ENCODE data around the gene NFKBIA. TPM values are rescaled to one million over a fixed set of nuclear protein-coding genes. Genes with fewer than 3 reads are reported as not detected.
"Not testable (repeated sequence)": the region's sequence is repeated elsewhere in the genome, so short reads cannot be mapped to it uniquely, and the experiment has no call there.

NFKBIA gene
- total RNA-seq, 4 donors from 2014 or later = 210 to 873 (median 358) TPM

GRCh38 chr14:35398071-35398584 is 6.4 kb downstream of the NFKBIA start:
- Histone ChIP-seq H3K27ac (peak overlapping the region; percentile 57 to 100 (median 76)), H3K4me1 (peaks cover 6 to 50% (median 21%) of the 10 kb centered on the region in 4 donors), H3K27me3 (no peaks in the 10 kb centered on the region), H3K9me3 (no peaks in the 10 kb centered on the region), H3K4me3 (no peak overlapping the region), H3K36me3 (peaks cover 5 to 39% (median 5%) of the 10 kb centered on the region in 3 donors)
- DNase-seq = no peak
- TF ChIP-seq CTCF (IDR thresholded peaks at IDR 0.05) = no peak
- no peak for TF ChIP-seq POLR2A (IDR thresholded peaks at IDR 0.05)

DNA sequence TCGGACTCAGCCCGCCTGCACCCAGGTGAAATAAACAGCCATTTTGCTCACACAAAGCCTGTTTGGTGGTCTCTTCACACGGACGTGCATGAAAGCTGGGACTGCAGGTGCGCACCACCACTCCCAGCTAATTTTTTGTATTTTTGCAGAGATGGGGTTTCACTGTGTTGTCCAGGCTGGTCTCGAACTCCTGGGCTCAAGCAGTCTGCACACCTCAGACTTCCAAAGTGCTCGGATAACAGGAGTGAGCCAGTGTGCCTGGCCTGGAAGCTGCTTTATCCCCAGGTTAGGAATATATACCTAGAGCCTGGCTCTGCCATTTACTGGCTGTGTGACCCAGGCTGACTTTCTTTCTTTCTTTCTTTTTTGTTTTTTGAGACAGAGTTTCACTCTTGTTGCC is 7.9 kb downstream of the NFKBIA start:
- Histone ChIP-seq H3K4me1 (peaks cover 6 to 48% (median 14%) of the 10 kb centered on the region in 4 donors), H3K36me3 (peaks cover 0 to 24% (median 0%) of the 10 kb centered on the region in 3 donors), H3K27ac (peak overlapping the region; percentile 8 to 100 (median 76))
- not testable (repeated sequence) for H3K27me3 ChIP-seq, DNase-seq, H3K4me3 ChIP-seq, H3K9me3 ChIP-seq

DNA sequence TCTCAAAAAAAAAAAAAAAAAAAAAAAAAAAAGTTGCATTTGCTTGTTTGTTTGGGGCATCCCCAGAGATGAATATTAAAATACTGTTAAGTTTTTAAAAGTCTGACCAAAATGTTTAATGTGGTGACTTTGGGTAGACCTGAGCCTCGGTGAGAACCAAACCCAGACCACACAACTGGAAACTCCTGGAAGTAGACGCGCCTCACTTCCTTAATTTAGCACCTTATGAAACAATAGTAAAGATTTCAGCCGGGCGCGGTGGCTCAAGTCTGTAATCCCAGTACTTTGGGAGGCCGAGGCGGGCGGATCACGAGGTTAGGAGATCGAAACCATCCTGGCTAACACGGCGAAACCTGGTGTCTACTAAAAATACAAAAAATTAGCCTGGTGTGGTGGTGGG is 9.3 kb downstream of the NFKBIA start:
- Histone ChIP-seq H3K4me1 (peaks cover 0 to 35% (median 8%) of the 10 kb centered on the region in 4 donors), H3K9me3 (no peaks in the 10 kb centered on the region), H3K27me3 (no peaks in the 10 kb centered on the region), H3K36me3 (peaks cover 0 to 11% (median 0%) of the 10 kb centered on the region in 3 donors), H3K27ac (no peak overlapping the region), H3K4me3 (no peak overlapping the region)
- peak in 1 of 3 donors; percentile 35 for DNase-seq
- TF ChIP-seq POLR2A (IDR thresholded peaks at IDR 0.05) = no peak
- TF ChIP-seq CTCF (IDR thresholded peaks at IDR 0.05) = no peak

DNA sequence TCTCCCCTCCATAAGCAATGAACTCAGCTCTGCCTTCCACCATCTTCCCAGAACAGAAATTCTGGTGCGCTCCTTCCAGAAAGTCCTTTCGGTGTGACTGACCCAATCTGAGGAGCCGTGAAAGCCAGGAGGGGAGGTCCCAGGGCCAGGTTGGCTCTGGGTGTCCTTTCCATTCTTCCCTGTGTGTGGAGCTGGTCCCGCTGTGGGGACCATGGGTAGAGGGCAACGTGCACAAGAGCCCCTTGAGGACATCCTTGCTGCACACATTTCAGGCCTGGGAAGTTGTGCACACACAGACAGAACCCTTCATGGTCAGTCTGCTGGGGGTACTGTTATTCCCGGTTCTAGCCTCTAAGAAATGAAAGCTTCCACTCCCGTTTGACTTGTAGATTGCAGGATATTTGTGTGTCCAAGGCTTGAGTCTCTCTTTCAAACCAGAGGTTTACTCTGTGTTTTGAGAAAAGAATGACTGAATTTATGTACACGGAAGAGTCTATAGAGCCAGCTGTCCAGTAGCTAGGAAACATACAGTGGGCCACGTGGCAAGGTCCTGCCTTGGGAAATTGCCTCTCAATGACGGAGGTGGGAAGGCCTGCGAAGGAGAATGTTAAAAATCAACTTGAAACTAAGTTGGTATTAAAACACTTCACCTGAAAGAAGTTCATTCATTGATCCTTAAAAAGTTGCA is 10.1 kb downstream of the NFKBIA start:
- Histone ChIP-seq H3K27me3 (no peaks in the 10 kb centered on the region), H3K36me3 (peaks cover 0 to 3% (median 0%) of the 10 kb centered on the region in 3 donors), H3K27ac (no peak overlapping the region), H3K4me3 (no peak overlapping the region), H3K9me3 (no peaks in the 10 kb centered on the region), H3K4me1 (peaks cover 0 to 29% (median 7%) of the 10 kb centered on the region in 4 donors)
- TF ChIP-seq POLR2A (IDR thresholded peaks at IDR 0.05) (no peak), CTCF (IDR thresholded peaks at IDR 0.05) (no peak)
- no peak for DNase-seq

- Histone ChIP-seq H3K4me1 (peaks cover 0 to 23% (median 5%) of the 10 kb centered on the region in 4 donors), H3K27me3 (no peaks in the 10 kb centered on the region), H3K4me3 (no peak overlapping the region), H3K36me3 (no peaks in the 10 kb centered on the region), H3K9me3 (no peaks in the 10 kb centered on the region), H3K27ac (no peak overlapping the region)
- TF ChIP-seq POLR2A (IDR thresholded peaks at IDR 0.05) (no peak), CTCF (IDR thresholded peaks at IDR 0.05) (no peak)
- DNase-seq = no peak
Measured at GRCh38 chr14:35393826-35394225, 10.7 kb downstream of the NFKBIA start.

DNA sequence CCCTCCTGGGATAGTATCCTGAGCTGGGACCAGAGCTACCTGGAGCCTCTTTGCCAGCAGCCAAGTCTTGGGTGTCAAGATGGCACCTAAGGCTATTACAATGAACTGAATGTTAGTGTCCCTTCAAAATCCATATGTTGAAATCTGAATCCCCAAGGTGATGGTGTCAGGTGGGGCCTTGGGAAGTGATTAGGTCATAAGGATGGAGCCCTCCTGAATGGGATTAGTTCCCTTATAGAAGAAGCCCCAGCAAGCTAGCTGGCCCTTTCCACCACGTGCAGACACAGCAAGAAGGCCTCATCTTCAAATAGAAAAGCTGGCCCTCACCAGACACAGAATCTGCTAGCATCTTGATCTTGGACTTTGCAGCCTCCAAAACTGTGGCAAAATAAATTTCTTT is 12.4 kb downstream of the NFKBIA start:
- no peaks in the 10 kb centered on the region for H3K9me3 ChIP-seq
- no peaks in the 10 kb centered on the region for H3K36me3 ChIP-seq
- no peak overlapping the region for H3K27ac ChIP-seq
- peaks cover 0 to 5% (median under 1%) of the 10 kb centered on the region in 4 donors for H3K4me1 ChIP-seq
- H3K4me3 ChIP-seq = no peak overlapping the region
- TF ChIP-seq CTCF (IDR thresholded peaks at IDR 0.05) (no peak), POLR2A (IDR thresholded peaks at IDR 0.05) (no peak)
- no peak for DNase-seq
- no peaks in the 10 kb centered on the region for H3K27me3 ChIP-seq

All from Peyer's patch (tissue), 4 donors.